Upper lobe of left lung (tissue), 4 donors: Measurements from ENCODE around the gene SCFD2.

Experiments
- POLR2AphosphoS5 ChIP-seq, 2 donors: sonication (generic); formaldehyde crosslinking; IDR thresholded peaks; one replicate each; pipeline ENCODE4 v1.5.1; 2017; ENCODE audit warnings: antibody characterized with exemption in 2 of 2
- TF ChIP-seq, protein P1 (sequence below), 6 experiments: fragments of 450-650 bp in 4 of 6; fragments of 200-600 bp in 2 of 6; sonication (generic) in 2 of 6; IDR thresholded peaks; one replicate each; pipeline ENCODE4 v1.5.1; 2016 to 2019; ENCODE audit warnings: antibody characterized with exemption in 6 of 6

DNA sequence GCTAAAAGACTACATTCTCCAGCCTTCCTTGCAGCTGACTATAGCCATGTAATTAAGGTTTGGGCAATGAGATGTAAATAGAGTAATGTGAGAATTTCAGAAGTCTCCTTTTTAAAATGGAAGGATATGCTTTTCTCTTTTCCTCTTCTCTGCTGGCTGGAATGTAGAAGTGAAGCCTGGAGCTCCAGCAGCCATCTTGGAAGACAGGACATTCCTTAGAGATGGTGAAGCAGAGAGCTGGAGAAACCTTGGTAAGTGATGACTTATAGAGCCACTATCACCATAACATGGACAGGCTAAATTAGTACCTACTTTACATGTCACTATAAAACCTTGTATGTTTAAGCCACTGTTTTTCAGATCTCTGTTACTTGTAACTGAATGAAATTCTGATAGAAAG lies 455.7 kb downstream of the SCFD2 start:
- TF ChIP-seq, protein P1, sequence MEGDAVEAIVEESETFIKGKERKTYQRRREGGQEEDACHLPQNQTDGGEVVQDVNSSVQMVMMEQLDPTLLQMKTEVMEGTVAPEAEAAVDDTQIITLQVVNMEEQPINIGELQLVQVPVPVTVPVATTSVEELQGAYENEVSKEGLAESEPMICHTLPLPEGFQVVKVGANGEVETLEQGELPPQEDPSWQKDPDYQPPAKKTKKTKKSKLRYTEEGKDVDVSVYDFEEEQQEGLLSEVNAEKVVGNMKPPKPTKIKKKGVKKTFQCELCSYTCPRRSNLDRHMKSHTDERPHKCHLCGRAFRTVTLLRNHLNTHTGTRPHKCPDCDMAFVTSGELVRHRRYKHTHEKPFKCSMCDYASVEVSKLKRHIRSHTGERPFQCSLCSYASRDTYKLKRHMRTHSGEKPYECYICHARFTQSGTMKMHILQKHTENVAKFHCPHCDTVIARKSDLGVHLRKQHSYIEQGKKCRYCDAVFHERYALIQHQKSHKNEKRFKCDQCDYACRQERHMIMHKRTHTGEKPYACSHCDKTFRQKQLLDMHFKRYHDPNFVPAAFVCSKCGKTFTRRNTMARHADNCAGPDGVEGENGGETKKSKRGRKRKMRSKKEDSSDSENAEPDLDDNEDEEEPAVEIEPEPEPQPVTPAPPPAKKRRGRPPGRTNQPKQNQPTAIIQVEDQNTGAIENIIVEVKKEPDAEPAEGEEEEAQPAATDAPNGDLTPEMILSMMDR (IDR thresholded peaks at IDR 0.05) = no peak
- no peak for TF ChIP-seq POLR2AphosphoS5 (IDR thresholded peaks at IDR 0.05)
